ENCODE results near the gene NDUFS7. TPM values are rescaled to one million over a fixed set of nuclear protein-coding genes. Genes with fewer than 3 reads are reported as not detected.

NDUFS7 gene
- total and polyA plus RNA-seq, 9 of the 15 experiments (the other 6 are each of a cell fraction or from before 2014, with no cell fraction given): 6.0 to 271 (median 60.6) TPM

GRCh38 chr19:1382250-1382649 is 1.5 kb upstream of the NDUFS7 start:
- DNase-seq (ENCODE audit: extremely low read depth in 1 of 4, low spot score in 3 of 4) (no peak), FAIRE-seq (no peak), ATAC-seq (no peak)
- H3K4me1 ChIP-seq (replicated peaks in 1 of 2; ENCODE audit: control insufficient read depth in 2 of 2, insufficient read depth in 2 of 2, low read length in 2 of 2): peaks cover 0 to 50% of the 10 kb centered on the region in 2 experiments; a peak in 2 of 5 replicates
- no peaks in the 10 kb centered on the region for H3K9me3 ChIP-seq (replicated peaks; ENCODE audit: control insufficient read depth, insufficient read depth, low read depth, low read length)
- no peaks in the 10 kb centered on the region for H3K27me3 ChIP-seq (ENCODE audit: control insufficient read depth in 2 of 2, insufficient read depth in 2 of 2, low read length in 2 of 2)
- ChIA-PET CTCF (ENCODE audit: low intra/inter-chr PET ratio) (interaction anchor here (0.5 to 0.7 kb wide), 3 partner anchors 9 to 53 kb away, joined by 4 to 6 read pairs (median 4); no protein-coding TSS in a partner anchor), POLR2A (interaction anchor here (0.7 to 1.3 kb wide), 2 partner anchors 15 to 113 kb away, joined by 4 to 6 read pairs; no protein-coding TSS in a partner anchor)
- no peak overlapping the region for H3K4me2 ChIP-seq (ENCODE audit: insufficient read depth, low read length)
- no peak overlapping the region for H3K4me3 ChIP-seq
- in situ Hi-C loops (cut with MboI) (loop anchor here (5.0 kb wide), 1 partner anchor 105 kb away; the partner anchor contains the start of gene FAM174C), intact Hi-C loops (cut with micrococcal nuclease) (no loop called here)
- H3K36me3 ChIP-seq (ENCODE audit: control insufficient read depth, insufficient read depth, low read length): peaks cover 32% of the 10 kb centered on the region; the same call in 2 of the 3 replicates
- TF ChIP-seq CLOCK (CRISPR knock-in tag; IDR thresholded peaks at IDR 0.05; ENCODE audit: borderline replicate concordance) (no peak), ZNF253 (CRISPR knock-in tag; conservative IDR thresholded peaks at IDR 0.05) (no peak), FOXO4 (CRISPR knock-in tag; IDR thresholded peaks at IDR 0.05) (no peak), ZNF121 (CRISPR knock-in tag; conservative IDR thresholded peaks at IDR 0.05) (peak; percentile 53), E2F6 (IDR thresholded peaks at IDR 0.05; ENCODE audit: borderline replicate concordance in 1 of 2, extremely low read depth in 1 of 2, insufficient read depth in 1 of 2, insufficient read length in 1 of 2, low read depth in 1 of 2, low read length in 1 of 2, poor library complexity in 1 of 2, severe bottlenecking in 1 of 2) (no peak), RBM25 (IDR thresholded peaks at IDR 0.05; ENCODE audit: low read depth, low read length, severe bottlenecking) (no peak)
- H2AFZ ChIP-seq (ENCODE audit: low read depth, low read length): no peak overlapping the region
- BruUV-seq (replicated peaks): no TSS peak
- H4K20me1 ChIP-seq (replicated peaks; ENCODE audit: control insufficient read depth, insufficient read depth, low read length): no peaks in the 10 kb centered on the region; the same call in 1 of the 2 replicates
- H3K79me2 ChIP-seq (ENCODE audit: control insufficient read depth, insufficient read depth, low read length): peaks cover 35% of the 10 kb centered on the region
- no peak overlapping the region for H3K27ac ChIP-seq (ENCODE audit: extremely low read depth, low read depth, low read length)
- WGBS (ENCODE audit: insufficient coverage, low coverage, missing lambda C conversion rate): 51% methylated on average over 3 of the region's 3 CpGs
- no peaks in the 10 kb centered on the region for H3K9me1 ChIP-seq (ENCODE audit: control insufficient read depth, insufficient read depth, low read length)
- no peak overlapping the region for H3K9ac ChIP-seq (ENCODE audit: insufficient read depth in 1 of 2, low read depth in 2 of 2, low read length in 2 of 2)
